AML-193 (cell line): ENCODE data around the gene CDC42.

Experiments
- DNase-seq, 2 experiments: peaks; one replicate each; lab custom pipeline; 2025; lab: John Stamatoyannopoulos, UW

The CDC42 gene

GRCh38 chr1:22131062-22131461 lies 78.6 kb downstream of the CDC42 start:
- DNase-seq, result no peak

DNA sequence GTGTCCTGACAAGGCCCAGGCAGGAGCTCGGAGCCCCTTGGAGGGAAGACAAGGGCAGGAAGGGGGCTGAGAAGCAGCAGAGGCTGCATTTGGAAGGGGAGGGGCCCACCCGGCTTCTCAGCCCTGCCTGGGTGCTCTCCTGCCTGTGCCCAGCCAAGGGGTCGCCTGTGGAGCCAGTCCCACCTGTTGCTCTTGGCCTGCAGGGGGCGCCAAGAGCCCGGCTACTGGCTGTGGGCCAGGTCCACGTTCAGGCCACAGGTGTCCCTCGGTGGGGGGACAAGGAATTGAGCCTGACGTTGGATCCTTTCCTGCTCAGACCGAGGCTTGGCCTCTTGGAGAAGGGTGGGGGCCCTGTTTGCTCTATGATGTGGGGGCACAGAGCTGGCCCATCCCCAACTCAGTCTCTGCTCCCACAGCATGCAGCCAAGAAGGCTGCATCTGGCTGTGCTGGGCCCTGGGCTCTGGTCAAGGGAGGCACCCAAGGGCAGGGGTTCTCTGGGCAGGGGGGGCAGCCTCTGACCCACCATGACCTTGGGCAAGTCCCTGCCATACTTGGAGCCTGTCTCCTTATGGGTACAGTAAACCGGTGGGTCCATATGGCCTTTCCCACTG lies 79.5 kb downstream of the CDC42 start:
- peak; percentile 7 to 20 for DNase-seq

DNA sequence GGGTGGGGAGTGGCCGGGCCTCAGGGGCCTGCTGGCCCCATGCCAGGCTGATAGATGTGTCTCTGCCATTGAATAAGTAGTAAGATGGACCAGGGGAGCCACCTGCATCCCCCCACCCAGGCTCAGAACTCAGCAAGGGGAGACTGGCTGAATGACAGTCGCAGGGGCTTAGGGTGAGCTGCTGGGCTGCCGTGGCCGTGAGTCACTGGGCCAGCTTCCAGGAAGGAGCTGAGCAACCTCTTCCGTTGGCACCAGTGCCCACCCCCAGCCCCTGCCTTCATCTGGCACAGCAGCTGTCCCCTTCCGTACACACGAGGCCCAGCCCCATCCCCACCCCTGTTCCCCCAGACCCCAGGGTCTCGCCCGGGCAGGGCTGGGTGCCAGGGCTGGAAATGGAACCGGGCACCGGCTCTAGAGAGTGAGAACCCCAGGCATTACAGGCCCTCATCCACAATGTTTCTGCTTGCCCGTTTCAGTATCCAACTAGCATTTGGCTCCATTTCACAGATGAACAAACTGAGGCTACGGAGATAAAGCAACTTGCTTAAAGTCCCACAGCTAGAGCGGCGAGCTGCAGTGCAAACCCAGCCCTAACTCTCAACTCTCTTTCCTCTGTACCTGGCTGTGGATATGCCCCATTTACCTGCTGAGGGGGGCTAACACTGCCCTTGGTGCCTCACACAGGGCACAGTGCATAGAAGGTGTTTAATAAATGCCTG lies 80.2 kb downstream of the CDC42 start:
- DNase-seq, result no peak

DNA sequence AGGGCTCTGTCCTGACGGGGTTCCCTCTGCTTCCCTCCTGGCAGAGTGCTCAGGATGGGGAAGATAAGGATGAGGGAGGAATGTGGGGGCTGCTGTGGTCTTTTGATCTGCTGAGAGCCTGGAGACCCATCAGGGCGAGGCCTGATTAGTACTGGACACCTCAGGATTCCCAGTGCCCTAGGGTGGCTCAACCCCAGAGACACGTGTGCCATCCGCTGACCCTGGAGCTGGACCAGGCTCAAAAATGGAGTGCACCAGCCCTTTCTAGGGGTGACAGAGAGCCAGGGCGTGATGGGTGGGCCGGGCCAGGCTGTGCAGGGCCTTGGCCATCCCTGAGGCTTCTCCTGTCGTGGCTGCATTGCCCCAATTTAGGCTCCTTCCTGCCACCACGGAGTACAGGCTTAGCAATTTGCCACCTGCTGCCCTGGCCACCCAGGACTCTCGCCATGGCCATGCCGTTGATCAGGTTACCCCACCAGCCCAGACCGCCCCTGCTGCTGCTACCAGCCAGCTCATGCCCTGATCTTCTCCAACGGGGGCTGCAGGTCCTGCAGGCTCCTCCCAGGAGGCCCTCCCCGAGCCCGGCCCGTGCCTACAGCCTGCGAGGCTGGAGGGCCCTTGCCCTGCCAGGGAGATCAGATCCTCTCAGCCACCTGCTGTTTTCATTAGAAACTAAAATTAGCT lies 80.9 kb downstream of the CDC42 start:
- DNase-seq, result no peak

DNA sequence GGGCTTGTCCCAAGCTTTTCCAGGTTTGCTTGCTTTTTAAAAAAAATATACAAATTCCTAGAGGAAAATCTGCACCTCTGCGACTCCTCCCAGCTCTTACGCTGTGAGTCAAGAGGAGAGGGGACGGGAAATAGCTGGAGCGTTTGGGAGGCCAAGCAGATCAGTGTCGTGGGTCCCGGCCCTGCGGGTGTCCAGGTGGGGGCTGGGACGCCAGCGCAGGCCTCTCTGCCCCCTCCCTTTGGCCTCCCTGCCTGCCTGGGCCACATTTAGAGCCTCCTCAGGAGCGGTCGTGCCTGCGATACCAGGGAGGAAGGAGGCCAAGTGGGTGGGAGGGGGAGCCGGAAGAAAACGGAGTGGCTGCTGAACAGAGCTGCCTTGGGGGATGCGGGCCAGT lies 81.4 kb downstream of the CDC42 start:
- DNase-seq, result no peak

GRCh38 chr1:22137004-22137720 lies 84.7 kb downstream of the CDC42 start:
- peak in 1 of 2 experiments; percentile 6 for DNase-seq

DNA sequence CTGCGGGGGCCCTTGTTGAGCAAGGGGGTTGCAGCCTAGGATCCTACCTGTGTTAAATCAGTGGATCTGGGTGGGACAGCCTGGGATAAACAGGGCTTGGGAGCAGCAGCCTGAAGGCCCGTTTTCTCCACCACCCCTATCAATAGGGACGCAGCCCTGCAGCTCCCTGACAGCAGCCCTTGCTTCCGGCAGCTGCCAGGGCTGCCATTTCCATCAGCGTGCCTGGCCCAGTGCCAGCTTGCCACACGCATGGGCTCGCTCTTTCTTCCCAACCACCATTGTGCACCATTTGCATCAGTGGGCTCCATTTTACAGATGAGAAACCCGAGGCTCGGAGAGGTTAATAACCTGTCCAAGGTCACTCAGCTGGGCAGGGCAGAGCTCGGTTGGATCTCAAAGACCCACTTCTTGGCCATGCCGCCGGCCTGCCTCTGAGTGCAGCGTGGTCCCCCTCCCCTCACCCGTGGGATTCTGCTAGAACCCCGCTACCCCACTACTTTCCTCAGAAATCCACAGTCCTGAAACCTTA lies 86.6 kb downstream of the CDC42 start:
- DNase-seq, result no peak

DNA sequence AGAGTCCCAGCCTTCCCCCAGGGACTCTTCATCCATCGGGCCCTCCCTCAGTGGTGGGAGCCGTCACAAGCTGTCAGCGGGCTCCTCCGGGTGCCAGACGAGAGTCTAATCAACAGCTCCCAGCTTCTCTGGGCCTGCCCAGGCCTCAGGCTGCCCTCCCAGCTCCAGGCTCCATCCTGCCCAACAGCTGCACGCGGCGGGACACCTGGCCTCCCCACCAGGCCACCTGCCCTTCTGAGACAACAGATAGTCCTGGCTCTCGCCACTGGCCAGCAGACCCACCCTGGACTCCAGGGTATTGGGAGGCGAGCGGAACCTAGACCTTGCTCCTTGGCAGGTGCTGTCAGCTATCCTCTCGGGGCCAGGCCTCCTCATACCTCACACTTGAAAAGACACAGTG lies 87.3 kb downstream of the CDC42 start:
- DNase-seq, result no peak
